HG03575 (cell line): ENCODE measurements around the gene ORC1.

Source experiments
- ATAC-seq: cut with Tn5 transposase; IDR thresholded peaks from one replicate; pipeline ENCODE4 v1.9.1; 2021; ENCODE audit not compliant: unreplicated experiment, insufficient number of reproducible peaks, low FRiP score; ENCODE audit errors: extremely low read depth

The ORC1 gene

DNA sequence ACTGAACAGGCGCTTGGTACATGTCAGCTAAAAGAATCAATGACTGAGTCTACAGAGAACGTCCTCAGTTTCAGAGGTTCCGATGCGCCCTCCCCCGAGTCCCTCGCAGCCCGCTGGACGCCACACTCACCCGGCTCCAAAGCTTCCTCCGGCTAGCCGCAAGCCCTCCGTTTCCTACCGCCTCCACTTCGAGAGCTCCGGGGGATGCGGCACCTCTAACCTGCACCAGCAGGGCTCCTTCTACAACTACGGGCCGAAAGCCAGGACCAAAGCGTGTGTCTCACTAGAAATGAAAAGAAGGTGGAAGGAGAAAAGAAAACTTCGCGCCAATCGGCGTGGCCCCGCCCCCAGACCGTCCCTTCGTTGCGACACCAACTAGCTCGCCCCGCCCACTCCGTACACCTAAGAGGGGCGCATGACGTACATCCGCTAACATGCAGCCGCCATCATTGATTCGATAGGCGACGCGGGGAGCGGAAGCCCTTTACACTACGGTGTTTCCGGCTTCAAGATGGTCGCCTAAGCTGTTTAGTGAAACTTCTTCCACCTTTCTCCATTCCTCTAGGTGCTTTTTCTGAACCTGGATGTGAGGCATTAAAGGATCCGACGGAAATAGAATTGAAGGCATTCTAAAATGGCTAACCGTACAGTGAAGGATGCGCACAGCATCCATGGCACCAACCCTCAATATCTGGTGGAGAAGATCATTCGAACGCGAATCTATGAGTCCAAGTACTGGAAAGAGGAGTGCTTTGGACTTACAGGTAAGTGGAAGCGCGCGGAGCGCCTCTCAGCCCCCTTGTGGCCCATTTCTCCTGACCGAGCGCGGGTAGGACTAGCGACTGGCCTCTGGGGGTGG is at the start of gene ORC1, which contains the start of gene PRPF38A:
TSS of gene ORC1 (minus strand) at position 308 of the 859 bp plus-strand sequence. CDS start 2,200 bp downstream, outside the sequence.
TSS of gene PRPF38A (plus strand) at position 487 of the 859 bp plus-strand sequence. CDS start at position 635, 148 bp downstream.
- ATAC-seq, result peak; percentile 58

DNA sequence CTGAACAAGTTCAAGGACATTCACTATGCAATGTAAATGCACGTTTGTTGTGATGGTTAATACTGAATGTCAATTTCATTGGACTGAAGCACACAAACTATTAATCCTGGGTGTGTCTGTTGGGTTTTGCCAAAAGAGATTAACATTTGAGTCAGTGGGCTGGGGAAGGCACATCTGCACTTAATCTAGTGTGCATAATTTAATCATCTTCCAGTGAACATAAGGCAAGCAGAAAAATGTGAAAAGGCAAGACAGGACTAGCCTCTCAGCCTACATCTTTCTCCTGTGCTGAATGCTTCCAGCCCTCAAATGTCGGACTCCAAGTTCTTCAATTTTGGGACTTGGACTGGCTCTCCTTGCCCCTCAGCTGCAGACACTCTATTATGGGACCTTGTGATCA is 40.2 kb upstream of the ORC1 start:
- ATAC-seq, result no peak

DNA sequence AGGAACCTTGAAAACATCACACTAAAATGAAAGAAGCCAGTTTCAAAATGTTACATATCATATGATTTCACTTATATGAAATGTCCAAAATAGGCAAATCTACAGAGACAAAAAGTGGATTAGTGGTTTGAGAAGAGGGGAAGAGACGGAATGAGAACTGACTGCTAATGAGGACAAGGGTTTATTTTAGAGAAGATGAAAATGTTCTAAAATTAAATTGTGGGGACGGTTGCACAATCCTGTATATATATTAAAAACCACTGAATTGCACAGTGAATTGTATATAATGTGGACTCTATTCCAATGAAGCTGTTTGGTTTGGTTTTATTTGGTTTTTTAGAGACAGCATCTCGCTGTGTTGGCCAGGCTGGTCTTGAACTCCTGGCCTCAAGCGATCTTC is 35.8 kb upstream of the ORC1 start:
- no peak for ATAC-seq

DNA sequence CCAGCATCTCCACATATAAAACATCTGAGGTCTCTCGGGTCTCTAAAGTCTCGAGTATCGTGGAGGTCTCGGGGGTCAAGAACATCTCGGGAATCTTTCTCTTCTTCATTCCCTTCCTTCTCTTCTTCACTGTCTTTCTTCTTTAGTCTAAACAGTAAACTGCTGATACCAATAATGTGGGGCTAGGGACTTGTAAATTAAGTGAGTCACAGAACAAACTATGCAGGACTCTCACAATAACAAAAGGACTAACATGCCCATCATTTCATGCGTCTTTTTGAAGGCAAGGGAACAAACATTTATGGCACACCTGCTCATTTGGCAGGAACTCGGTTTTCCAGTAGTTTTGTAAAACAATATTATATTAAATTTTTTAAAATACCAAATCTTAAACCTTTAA is 32.6 kb upstream of the ORC1 start:
- ATAC-seq, result no peak

DNA sequence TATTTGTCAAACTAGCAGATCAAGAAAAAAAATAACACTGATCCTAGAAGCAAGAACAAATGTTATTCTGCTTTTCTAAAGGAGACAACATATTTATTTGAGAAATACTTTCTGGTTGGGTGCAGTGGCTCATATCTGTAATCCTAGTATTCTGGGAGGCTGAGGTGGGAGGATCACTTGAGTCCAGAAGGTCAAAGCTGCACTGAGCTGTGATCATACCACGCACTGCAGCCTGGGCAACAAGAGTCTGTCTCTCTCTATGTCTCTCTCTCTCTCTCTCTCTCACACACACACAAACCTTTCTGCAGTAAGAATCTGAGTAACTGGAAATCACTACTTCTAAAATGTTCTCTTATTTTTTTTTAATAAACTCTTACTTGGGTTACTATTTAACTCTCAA is 31.4 kb upstream of the ORC1 start:
- ATAC-seq, result no peak

DNA sequence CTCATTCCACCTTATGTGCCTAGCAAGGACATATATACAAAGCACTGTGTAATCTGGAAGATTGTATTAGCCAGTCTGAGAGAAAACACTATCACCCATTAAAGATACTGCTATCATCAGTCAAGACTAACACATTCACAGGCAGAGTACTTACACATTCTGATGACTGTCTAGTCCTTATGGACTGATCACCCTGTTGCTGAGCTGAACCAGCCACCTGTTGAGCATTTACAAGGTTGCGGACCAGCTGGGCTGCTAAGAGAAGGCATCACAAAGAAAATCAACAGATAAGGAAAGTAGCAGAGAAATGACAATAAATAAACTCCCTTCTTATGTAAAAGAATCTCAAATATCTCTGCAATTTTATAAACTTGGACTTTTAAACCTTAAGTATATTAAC is 31.0 kb upstream of the ORC1 start:
- ATAC-seq, result no peak

DNA sequence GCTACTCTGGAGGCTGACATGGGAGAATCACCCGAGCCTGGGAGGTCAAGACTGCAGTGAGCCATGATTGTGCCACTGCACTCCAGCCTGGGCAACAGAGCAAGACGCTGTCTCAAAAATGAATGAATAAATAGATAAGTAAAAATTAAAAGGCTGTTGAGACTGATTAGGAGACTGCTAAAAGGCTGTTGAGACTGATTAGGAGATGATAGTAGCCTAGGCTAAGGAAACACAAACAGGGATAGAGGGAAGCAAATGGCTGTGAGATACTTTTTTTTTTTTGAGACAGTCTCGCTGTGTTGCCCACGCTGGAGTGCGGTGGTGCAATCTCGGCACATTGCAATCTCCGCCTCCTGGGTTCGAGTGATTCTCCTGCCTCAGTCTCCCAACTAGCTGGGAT is 28.6 kb upstream of the ORC1 start:
- ATAC-seq, result no peak

DNA sequence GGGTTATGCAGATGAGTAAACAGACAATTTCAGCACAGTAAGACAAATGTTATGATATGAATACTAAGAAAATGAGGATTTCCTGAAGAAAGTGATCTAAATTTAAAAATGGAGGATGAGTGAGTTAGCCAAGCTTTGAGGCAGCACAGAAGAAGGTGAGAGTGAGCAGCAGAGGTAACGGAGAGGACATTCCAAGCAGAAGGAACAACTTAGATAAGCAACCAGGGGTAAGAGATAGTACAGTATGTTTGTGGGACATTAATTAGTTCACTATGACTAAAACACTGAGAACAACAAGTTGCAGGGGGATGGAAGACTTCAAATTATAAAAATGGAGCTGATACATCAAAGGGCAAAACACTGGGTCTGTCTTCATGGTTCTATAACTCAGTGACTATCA is 22.9 kb upstream of the ORC1 start:
- ATAC-seq, result no peak

DNA sequence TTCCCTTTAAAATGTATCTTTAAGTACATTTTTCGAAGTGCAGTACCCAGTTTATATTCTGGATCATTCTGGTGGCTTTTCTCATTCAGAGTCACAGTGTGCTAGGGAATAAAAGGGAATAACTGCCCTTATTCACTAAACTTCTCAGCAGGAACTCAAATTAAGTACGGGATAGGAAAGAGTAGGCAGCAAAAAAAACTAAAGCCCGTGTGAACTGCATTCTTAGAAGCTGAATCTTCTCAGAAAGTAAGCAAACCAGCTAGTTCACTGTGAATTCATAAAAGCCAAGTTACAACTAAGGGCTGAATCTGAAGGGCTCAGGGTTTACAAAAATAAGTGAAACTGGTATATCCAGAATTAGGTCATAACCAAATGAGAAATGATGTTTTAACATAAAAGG is 22.1 kb upstream of the ORC1 start:
- no peak for ATAC-seq

DNA sequence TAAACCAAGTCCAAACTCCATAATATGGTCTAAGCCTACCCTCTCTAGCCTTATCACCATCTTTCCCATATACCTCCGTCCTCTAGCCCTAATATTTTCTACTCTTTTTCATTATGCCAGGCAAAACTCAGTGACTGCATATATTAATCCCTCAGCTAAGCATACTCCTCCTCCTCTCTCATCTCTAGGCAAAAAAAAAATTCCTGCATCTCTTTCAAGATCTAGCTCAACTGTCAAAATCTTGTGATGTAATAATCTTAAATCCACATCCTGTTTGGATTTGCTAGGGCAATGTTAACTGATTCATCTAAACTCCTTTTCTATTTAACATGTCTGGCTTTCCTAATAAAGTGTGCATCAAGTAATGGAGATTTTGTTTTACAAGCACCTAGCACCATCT is 20.6 kb upstream of the ORC1 start:
- ATAC-seq, result no peak

DNA sequence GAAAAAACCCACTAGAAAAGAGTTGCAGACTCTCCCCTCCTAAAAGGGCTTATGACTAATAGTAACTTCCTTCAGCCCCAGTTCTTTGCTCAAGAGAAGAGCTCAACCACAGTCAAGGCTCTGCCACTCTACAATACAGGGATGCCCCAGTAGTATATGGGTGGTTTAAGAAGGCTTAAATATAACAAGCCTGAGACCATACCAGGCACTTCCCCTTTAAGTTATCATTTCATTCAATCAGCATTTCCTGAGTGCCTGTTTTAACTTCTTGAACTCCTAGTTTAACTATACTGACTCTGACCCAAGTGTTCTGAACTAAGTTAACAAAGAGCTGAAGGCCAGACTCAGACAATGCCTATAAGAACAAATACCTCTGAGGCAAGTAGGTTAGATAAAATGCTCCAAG is 20.0 kb upstream of the ORC1 start:
- no peak for ATAC-seq

DNA sequence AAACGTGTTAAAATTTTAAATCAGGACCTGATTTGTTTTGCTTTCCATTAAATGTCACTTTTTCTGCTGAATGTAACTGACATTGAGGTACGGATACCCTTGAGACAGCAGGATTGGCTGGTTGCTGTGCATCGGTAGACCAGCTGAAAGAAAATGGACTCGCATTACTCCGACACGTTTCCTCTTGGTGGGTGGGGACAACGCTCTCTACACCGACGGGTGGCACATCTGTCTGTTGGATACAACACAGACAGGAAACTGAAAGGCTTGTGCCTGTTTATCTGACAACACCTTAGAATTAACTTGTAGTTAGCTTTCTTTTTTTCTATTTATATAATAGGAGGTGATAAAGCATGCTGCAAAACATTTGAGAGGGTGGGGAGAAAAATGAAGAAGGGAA is 19.5 kb upstream of the ORC1 start:
- ATAC-seq, result no peak

DNA sequence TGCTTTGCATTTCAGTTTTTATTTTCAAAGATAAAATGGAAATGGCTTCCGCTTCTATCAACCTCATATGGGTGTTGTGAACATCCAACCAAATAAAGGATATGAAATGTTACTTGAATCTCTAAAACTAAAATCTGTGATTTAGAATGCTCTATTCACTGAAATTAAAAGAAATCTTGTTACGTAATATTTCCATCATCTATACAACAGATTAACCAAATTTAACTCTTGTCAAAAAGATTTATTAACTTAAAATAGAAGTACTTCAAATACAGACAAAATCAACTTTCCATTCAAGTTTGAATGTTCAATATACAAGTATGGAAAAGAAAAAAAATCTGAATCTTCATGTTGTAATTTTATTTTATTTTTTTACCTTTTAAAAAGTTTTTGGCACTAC is 18.8 kb upstream of the ORC1 start:
- no peak for ATAC-seq

DNA sequence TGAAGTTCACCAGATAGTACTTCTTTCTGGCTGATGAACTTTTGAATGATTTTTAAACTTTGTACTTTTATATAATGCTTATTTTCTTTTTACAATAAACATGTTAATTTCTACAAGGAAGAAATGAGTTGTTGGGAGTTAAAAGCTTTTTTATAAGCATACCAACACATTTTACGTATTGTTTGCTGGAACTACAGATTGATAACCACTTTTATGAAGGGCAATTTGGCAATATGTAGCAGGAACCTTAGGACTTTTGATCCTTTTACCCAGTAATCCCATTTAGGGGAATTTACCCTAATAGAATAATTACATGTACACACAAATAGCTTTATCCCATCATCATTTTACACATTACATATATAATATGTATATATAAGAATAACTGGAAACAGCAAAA is 16.5 kb upstream of the ORC1 start:
- no peak for ATAC-seq

DNA sequence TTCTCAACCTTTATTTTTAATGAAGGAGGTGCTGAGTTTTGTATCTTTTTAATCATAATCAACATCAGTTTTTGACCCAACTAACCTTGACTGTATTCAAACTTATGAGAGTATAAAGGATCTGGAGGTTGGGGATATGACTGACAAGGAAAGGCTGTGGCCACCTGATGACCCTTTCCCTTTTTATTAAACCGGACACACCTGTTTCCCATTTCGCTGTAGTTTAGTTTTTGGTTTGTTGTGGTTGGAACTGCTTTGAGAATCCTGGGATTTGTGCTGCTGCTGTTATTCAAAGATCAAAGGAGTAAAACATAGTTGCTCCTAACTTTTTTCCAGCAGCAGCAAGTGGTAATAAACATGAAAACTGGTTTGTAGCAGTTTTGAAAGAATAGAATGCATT is 12.6 kb upstream of the ORC1 start:
- ATAC-seq, result no peak

DNA sequence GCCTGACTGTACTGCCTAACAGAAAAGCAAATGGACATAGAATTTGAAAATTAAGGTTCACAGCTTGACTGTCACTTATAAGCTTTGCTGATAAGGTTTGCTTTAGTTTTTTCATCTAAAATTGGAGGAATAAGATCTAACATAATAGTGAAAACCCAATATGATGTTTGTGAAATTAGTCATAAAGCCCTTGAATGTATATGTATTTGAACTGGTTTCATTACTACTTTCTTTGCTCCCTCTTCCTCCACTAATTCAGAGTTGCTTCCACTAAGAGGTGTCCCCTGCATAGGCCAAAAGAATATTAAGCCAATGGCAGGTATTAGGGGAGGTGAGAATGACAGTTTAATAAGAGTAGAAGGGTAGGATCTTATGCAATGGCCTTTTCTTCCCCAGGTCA is 10.7 kb upstream of the ORC1 start:
- ATAC-seq, result no peak

DNA sequence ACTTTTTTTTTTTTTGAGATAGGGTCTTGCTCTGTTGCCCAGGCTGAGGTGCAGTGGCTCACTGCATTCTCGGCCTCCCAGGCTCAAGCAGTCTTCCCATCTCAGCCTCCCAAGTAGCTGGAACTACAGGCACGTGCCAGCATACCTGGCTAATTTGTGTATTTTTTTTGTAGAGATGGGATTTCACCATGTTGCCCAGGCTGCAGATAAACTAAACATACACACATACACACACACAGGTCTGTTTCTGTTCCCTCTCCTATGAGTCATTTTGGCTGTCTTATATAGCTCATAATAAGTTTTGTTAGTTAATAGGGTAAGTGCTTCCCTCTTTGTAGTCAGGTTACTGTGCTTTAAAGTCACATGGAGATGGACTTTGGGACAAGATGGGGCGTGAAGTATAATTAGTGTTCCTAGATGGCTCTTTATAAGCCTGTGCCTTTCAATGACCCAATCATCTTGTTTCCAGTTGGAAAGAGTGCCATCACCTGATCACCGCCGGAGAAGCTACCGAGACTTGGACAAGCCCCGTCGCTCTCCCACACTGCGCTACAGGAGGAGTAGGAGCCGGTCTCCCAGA is 9.3 kb upstream of the ORC1 start:
- ATAC-seq, result no peak

DNA sequence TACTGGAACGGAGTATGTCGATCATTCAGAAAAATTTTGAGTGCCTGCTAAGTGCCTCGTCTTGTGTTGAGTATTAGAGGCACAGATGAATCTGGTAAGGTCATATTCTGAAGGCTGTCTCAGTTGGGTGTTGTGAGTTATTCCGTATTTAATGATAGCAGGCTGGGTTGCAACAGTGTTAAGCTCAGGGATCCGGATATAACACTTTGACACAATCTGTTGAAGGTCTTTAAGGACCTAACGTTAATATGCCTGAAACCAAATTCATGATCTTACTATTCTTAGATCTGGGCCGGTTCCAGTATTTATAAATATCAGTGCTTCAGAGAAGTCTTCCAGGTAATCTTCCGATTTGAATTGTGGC is 734 bp upstream of the ORC1 start:
- ATAC-seq, result no peak

DNA sequence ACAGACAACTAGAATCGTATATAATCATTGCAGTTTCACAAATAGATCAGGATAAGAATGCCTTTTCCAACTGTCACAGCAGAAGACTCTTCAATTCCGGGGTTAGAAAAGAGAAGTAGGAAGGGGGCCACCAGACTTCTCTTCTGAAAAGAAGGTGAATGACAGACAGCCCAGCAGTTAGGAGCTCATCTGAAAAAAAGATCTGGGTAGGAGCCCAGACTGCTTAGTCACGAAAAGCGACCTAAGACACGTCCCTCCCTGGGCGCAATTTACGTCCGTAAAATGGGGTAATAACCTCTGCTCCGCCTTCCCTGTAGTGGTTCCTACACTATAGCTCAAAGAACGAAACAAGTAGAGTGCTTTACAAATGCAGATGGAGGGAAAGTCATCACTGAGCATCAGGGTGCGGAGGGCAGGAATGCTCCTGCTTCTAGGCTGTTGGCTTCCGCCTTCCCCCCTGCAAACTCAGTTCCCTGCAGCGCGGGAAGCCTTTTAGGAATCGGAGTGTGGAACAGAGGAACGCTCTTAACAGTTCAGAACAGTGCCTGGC is 582 bp downstream of the ORC1 start:
- ATAC-seq, result no peak

DNA sequence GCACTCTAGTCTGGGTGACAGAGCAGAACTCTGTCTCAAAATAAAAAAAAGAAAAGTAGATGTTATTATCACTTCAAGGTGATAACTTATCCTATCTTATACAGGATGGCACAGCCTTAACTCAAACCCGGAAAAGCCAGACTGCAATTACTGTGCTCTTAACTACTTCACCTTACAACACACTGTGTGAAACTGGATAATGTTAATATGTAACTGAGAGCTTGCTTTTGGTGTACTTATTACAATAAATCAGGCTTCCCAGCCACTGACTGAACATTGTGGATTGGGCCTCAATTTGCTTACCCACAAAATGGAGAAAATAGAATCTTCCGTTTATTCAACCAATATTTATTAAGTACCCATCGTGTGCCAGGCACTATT is 1.4 kb downstream of the ORC1 start:
- no peak for ATAC-seq
